NCI-H1694 (cell line): Measurements from ENCODE around the gene FAM43B.

Source experiments
- DNase-seq: peaks from one replicate; lab custom pipeline; 2025; lab: John Stamatoyannopoulos, UW

FAM43B gene

DNA sequence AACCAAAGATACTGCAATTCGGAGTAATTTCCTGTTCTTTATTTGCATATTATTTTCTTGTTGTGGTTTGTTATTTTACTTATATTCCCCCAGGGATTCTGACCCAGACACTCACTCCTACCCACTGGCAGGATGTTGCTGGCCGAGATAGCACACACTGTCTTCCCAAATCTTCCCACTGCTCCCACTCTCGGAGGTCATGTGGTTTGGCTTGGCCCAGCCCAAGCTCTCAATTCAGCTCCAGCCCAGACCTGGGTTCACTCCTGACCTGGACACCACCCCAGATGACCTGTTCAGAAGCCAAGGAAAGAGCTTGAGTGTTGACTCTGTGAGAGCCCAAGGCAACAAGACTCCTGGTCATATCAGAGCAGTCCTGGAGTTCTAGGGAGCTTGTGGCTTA, 1.2 kb upstream of the FAM43B start:
- no peak for DNase-seq

DNA sequence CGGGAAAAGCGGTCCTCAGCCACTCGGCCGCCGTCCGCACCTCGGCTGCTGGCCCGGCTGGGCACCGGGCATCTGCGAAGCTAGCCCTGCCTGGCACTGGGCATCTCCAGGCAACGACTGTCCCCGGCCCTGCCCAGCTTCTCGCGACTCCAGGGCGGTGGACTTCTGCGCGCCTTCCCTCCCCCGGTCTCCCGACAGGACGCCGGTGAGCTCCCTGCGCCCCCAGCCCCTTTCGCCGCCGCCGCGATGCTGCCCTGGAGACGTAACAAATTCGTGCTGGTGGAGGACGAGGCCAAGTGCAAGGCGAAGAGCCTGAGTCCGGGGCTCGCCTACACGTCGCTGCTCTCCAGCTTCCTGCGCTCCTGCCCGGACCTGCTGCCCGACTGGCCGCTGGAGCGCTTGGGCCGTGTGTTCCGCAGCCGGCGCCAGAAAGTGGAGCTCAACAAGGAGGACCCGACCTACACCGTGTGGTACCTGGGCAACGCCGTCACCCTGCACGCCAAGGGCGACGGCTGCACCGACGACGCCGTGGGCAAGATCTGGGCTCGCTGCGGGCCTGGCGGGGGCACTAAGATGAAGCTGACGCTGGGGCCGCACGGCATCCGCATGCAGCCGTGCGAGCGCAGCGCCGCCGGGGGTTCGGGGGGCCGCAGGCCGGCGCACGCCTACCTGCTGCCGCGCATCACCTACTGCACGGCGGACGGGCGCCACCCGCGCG, 514 bp downstream of the FAM43B start:
- no peak for DNase-seq

DNA sequence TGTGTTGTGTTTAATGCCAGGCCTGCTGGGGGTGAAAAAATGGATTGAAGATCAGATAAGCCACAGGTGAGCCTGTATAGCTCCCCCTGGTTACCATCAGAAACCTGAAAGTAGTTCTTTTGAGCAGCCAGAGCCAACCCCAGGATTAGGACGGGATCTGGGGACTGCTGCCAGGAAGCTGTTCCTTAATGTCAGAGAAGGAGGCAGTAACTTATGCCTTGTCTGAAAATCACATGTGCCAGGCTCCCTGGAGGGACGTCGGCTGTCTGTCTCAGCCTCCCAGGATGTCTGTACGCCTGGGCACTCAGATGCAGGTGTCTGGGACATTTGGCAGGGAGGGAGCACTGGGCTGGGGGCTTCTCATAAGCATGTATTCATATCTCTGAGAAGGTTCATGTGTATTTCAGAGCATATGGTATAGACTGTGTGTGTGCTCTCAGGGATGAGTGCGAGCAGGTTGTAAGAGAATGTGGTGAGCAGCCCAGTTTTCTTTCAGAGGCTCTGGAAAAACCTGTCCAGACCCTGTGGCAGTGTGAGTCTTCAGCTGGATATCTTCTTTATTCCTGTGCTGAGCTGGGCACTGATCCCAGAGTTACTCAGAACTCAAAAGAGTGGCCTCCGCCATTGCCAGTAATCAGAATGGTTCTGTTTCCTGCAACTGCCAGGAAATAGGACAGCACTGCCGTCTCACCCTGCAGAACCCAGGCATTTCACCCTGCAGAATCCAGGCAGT, 2.8 kb downstream of the FAM43B start:
- DNase-seq, result no peak

DNA sequence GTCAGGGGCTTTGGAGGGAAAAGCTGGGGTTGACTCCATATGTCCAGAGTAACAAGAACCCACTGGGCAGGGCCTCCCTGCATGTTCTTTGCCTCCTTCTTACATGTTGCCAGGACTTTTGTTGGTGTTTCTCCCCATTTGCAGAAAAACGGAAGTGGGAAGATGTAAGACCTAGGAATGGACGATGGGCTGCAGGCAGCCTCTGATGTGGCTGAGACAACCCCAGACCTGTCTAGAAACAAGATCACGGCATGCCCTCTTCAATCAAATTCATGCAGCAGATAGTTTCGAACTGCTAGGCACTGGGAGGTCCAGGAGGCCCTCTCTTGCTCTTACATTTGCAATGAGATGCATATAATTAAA, 3.4 kb downstream of the FAM43B start:
- no peak for DNase-seq

DNA sequence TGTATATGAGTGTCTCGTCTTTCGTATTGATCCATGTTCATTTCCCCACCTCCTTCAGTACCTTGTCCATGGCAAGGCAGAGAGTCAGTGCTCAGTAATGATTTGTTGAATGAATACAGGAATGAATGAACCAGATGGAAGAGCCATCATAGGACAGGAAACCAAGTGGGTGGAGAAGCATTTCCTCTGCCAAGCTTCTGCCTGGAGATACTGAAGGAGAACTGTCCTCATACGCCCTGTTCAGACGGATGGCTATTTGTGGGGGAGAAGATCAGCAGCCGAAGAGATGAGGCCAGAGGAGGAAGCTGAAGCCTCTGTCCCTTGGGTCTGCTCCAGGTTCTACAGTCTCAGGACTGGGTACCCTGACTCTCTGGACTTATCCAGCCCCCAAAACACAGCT, 5.8 kb downstream of the FAM43B start:
- no peak for DNase-seq

DNA sequence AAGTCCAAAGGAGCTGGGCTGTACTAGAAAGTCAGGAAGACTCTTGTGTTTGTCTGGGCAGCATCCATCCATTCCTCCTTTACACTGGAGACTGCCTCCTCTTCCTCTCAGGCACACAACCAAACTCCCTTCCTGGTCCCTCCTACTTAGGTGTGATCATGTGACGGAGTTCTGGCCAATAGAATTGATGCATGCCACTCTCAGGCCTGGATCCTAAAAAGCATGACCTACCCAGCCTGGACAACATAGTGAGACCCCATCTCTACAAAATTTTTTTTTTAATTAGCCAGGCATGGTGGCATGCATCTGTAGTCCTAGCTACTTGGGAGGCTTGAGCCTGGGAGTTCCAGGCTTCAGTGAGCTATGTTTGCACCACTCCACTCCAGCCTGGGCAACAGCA, 8.6 kb downstream of the FAM43B start:
- no peak for DNase-seq

DNA sequence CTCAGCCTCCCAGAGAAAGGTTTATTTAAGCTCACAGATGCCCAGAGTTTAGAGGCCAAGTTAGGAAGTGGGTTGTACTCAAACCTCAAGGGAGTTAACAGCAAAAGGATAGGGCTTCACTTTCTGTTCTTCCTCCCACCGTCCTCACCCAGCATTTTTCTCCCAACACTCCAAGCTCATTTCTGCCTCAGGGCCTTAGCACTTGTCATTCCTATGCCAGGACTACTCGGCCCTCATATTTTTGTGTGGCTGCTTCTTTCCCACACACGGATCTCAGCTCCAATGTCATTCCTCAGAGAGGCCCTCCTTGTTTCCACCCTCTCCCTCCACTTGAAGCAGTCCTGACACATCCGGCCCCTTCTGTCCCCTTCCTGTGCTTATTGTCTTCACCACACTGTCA, 12.9 kb downstream of the FAM43B start:
- DNase-seq, result no peak

DNA sequence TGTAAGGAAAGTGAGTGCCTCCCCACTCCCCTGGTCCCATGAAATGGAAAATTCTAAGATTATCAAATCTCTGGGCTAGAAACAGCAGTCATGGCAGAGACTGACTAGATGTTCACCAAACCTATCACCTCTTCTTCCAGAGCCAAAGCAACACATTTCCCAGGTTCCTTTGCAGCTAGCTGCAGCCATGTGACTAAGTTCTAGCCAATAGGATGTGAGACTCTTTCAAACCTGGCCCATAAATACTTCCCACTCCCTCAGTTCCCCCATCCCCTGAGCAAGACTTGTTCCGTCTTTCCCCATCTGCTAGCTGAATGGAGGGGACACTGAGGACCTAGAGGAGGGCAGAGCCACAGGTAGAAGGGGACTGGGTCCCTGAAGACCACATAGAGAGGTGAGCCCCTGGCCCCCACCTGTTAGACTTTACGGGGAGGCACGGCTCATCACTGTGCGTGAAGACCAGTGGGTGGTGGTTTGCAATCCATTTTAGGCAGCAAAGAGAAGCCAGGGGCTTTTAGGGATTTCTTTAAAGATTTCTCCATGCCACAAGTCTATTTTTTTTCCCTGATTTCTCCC, 17.2 kb downstream of the FAM43B start:
- no peak for DNase-seq

DNA sequence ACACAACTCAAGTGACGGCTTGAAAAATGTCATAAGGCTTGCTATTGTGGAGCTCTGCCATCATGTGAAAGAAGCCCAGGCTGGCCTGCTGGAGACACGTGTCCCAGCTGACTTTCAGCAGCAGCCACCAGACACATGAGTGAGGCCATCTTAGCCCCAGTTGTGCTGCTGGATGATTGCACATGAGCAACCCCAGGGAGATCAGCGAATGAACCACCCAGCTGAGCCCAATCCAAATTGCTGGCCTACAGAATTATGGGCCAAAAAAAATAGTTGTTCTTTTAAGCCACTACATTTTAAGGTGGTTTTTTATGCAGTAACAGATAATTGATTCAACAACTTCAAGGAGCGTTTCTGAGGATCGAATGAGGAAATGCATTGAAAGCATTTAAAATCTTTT, 19.1 kb downstream of the FAM43B start:
- no peak for DNase-seq

DNA sequence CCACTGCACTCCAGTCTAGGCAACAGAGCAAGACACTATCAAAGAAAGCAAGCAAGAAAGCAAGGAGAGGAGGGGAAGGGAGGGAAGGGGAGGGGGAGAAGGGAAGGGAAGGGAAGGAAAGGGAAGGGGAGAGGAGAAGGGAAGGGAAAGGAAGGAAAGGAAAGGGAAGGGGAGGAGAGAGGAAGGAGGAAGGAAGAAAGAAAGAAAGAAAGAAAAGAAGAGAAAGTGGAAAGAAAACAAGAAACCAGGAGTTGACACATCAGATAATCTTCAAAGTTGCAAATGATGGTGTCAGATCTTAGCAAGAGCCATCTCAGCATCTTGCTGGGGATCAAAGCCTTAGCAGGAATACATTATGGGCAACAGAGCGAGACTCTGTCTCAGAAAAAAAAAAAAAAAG, 21.6 kb downstream of the FAM43B start:
- DNase-seq, result no peak

DNA sequence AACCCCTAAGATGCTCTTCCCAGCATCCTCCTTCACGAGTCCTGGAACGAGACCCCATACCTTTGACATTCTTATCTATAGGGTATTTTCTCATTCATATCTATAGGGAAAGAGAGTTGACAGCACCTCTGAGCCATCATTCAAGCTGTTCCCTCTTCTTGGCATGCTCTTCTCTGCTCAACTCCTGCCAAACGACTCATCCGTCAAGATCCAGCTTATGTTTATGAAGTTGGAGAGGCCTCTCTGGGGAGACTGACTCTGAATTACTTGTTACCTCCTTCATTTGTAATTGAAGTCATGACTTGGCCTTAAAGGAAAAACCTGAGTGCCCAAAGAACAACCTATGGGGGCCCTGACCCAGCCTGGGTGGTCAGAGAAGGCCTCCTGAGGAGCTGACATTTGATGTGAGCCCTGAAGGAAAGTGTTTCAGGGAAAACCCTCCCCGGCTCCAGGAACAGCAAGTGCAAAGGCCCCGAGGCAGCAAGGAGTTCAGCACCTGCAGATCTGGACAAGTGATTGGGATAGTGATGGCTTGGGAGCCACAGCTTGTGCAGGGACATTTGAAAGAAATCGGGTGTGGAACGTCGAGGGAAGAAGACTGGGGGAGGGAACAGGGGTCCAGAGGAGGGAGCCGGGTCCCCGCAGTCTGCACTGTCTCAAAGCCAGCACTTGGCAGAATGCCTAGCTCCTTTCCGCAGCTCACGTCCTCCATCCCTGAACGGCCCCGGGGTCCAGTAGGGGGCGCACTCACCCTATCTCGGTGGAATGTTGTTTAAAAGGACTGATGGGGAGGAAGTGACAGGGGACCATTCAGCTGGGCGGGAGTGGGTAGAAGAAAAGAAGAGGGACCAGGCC, 22.5 kb downstream of the FAM43B start:
- DNase-seq, result peak; percentile 75

DNA sequence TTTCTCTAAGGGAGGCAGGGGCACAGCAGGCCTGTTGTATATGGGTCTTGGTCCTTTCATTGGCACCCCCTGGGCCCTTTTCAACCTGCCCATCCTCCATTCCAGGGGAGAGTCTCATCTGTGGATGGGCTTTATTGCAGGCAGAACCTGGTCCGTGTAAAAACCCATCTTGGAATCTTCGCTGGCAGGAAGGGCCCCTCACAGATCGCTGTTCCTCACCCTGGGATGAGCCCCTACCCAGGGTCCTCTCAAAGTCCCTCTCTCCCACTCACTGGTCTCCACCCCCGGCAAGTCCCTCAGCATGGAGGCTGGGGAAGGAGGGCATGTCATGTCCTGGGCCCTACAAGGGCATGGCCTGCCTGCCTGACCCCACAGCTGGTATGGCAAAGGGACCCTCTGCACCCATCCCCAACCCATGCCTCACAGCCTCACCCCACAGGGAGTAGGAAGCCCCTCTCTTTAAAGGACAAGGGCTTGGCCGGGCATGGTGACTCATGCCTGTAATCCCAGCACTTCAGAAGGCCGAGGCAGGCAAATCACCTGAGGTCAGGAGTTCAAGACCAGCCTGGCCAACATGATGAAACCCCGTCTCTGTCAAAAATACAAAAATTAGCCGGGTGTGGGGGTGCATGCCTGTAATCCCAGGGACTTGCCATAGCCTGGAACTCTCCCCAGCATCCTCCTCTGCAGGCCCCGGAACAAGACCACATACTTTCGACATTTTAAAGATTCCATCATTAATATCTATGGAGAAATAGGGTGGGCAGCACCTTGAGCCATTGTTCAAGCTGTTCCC, 23.4 kb downstream of the FAM43B start:
- no peak for DNase-seq

DNA sequence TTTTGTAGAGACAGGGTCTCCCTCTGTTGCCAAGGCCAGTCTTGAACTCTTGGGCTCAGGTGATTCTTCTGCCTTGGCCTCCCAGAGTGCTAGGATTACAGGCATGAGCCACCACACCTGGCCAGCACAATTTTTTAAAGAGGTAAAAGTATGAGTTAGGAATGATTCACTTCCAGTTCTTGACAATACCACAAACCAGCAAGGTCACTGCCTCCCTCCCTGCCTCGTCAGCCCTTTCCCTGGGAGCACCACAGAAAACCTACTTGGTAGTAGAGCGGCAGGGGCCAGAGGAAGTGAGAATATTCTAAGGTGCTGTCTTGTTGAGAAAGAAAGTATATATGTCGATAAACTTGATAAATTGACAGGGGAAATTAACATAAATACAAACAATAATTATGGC, 25.7 kb downstream of the FAM43B start:
- DNase-seq, result no peak

DNA sequence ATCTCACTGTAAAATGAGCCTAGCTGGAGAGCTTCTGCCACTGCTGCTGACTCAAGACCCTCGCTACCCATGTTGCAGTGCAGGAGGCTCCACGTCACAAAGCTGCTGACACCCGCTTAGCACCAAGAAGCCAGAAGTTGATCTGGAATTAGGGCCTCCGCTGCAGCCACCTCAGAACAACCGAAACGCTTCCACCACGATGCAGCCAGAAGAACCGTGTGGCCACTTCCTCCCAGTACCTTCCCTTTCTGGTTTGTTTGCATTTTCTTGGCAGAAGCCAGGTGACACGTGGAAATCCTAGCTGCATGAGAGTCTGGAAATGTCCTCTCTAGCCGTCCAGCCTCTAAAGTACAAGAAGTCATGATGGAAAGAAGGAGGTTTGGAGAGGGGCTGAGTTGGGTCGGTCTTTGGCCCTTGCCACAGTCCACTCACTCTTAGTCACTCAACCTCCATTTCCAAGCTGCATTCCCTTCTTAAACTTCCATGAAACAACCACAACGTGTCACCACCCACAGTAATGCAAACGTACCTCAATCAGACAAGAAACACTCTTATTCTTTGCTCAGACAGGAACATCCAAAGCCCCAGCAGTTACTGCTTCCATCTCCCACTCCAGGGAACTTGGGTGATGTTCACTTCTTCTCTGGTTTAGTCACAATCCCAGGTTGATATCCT, 26.5 kb downstream of the FAM43B start:
- no peak for DNase-seq

DNA sequence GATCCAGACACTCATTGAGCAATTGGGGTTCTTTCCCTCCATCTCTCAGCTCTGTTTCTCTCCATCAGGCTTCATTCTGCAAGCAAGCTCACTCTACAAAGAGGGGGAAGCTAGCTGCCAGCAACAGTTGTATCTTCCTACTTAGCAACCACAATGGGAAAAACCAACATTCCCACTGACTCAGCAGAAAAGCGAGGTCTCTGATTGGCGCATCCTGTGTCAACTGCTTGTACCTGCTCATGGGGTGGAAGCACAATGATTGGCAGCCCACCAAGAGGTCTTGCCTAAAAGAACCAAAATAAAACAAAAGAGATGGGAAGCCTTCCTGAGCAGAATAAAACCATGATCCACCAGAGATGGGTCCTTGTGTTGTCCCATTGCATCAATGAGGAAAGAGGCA, 32.5 kb downstream of the FAM43B start:
- no peak for DNase-seq

DNA sequence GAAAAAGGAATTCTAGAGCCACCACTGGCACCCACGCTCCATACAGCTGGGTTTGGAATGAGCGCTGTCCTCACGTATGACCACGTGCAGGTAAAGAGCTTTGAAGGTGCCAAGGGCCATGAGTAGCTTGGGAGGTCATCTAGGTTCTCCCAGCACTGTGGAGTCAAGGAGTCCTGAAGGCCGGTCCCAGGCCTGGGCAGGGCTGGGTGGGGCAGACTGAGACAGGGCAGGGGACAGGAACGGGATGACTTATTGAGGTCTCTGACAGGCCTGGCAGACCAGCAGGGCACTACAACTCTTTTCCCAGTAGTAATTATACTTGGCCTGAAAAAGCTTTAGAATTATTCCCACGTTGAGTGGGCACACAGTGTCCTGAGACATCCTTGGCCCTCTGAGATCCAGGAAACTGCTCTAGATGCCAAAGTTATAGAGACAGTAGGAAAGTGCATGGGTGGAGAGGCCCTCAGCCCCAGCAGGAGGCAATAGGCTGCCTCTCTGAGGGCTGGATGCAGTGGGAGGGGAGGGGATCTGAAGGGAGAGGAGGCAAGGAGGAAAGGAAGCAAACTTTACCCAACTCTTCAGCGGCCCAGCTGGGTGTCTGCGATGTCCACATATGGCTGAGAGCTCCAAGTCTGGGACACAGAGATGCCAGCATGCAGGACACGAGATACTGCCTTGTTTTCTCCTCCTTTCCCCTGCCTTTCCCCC, 34.7 kb downstream of the FAM43B start:
- DNase-seq, result no peak

DNA sequence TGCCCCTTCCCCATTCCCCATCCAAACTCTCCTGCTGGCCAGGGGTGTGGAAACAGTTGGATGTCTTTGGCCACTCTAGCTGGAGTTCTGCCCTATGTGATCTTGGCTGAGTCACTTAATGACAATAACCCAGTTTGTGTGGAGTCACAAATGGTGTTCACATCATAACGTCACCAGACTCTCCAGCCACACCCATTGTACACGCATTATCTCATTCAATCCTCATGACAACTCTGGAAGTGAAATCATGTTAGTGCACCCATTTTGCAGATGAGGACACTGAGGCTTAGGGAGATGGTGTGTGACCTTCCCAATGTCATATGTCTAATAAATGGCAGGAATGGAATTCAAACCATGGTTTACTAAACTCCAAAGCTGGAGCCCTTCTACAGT, 35.3 kb downstream of the FAM43B start:
- DNase-seq, result no peak

DNA sequence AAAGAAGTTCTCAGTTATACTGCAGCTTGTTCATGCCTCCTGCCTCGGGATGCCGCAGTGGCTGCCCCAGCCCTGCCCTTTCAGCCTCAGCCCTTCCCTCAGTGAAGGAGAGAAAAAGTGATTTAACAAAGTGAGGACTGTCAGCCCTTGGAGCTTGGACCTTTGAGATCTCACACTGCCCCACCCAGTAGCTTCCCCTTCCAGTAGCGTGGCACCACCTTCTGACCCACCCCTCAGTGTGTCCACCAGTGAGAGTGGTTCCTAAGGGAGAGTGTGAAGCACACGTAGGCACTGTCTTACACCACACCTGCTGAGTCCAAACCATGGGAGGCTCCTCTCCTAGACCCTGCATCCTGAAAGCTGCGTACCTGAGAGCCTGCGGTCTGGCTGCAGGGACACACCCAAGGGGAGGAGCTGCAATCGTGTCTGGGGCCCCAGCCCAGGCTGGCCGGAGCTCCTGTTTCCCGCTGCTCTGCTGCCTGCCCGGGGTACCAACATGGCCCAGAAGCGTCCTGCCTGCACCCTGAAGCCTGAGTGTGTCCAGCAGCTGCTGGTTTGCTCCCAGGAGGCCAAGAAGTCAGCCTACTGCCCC, 36.4 kb downstream of the FAM43B start, which contains the start of gene CDA:
CDA (plus strand) TSS at position 464 of the 592 bp plus-strand sequence; CDS start at position 497, 33 bp downstream.
- no peak for DNase-seq

DNA sequence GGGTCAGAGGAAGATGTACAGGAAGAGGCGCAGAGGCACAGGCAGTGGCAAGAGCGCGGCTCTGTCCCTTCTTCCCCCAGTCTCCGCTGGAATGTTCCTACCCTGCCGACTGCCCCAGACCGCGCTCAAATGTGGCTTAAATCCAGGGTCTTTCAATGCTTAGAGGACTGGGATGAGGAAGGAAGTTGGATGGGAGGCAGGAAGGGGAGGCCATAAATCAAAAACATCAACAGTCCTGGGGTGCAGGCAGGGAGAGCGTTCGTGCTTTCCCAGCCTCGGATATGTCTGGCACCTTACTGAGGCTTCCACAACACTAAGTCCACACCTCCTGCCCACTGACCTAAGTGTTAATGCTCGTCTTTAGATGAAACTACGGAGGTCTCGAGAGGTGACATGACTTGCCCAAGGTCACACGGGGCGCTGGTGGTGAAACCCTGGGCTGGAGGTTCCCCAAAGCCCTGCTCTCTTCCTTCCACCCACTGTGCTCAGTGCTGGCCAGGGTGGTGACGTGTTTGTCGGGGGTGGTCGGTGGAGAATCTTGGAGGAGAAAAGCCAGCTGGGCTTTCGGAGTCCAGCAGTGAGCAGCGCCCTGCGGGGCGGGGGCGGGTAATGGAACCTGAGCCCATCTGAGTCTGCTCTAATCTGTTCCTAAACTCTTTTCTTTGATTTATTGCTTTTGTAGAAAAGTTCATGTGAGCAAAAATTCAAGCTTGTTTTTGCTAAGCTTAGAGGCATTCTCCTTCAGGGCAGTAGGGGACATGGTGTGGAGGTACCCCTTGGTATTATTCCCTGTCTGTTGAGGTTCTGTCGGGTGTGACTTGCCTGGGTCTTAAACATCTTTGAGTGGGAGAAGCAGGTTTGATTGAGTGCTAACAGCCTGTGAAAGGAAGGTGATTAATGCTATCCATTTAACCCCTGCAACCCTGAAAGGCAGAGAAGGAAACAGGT, 37.2 kb downstream of the FAM43B start:
- no peak for DNase-seq
